HepG2 (cell line): ENCODE data around the gene CAPN8. TPM values are rescaled to one million over a fixed set of nuclear protein-coding genes. Genes with fewer than 3 reads are reported as not detected.

ENCODE experiments used
- KDM5B ChIP-seq: sonication (generic); formaldehyde crosslinking; IDR thresholded peaks from 2 replicates; pipeline ENCODE4 v1.4.0; 2020; ENCODE audit warnings: missing genetic modification reagents, mild to moderate bottlenecking, borderline replicate concordance
- MTF2 ChIP-seq: sonication (generic); formaldehyde crosslinking; IDR thresholded peaks from 2 replicates; pipeline ENCODE4 v1.5.0; 2020; ENCODE audit warnings: missing genetic modification reagents, borderline replicate concordance
- NBN ChIP-seq: fragments of 450-650 bp; conservative IDR thresholded peaks from 2 replicates; pipeline ENCODE4 v1.6.1; 2017
- PHF21A ChIP-seq: sonication (generic); formaldehyde crosslinking; IDR thresholded peaks from 2 replicates; pipeline ENCODE4 v1.5.0; 2020; ENCODE audit warnings: mild to moderate bottlenecking, missing genetic modification reagents
- ZFYVE20 ChIP-seq: sonication (generic); formaldehyde crosslinking; IDR thresholded peaks from 2 replicates; pipeline ENCODE4 v1.8.0; 2023; ENCODE audit warnings: low read depth, mild to moderate bottlenecking, moderate library complexity, missing genetic modification reagents, borderline replicate concordance
- ZNF235 ChIP-seq: sonication (generic); formaldehyde crosslinking; IDR thresholded peaks from 2 replicates; pipeline ENCODE4 v1.8.1; 2023; ENCODE audit warnings: mild to moderate bottlenecking, missing genetic modification reagents, borderline replicate concordance
- ZNF367 ChIP-seq: sonication (generic); formaldehyde crosslinking; IDR thresholded peaks from 2 replicates; pipeline ENCODE4 v1.4.0; 2020; ENCODE audit warnings: missing genetic modification reagents, borderline replicate concordance
- ZNF772 ChIP-seq: sonication (generic); formaldehyde crosslinking; IDR thresholded peaks from 2 replicates; pipeline ENCODE4 v1.5.0; 2020; ENCODE audit warnings: mild to moderate bottlenecking, missing genetic modification reagents
- polyA plus RNA-seq, 8 experiments: library from polyadenylated mRNA; depleted of rRNA in 3 of 8; stranded (reverse) in 7 of 8; unstranded in 1 of 8; fragments of >200 nt; fragmentation: Illumina TruSeq in 4 of 8; extraction: Trizol in 4 of 8; gene quantifications; 2 replicates each; pipeline versions ENCODE4 v1.2.1 to v1.2.3, GENCODE V29; 2011 to 2016; ENCODE audit warnings: low read depth in 4 of 8, missing spikeins in 1 of 8, mixed read lengths in 1 of 8; ENCODE audit not compliant: insufficient read depth in 1 of 8
- total RNA-seq, 5 experiments: library from RNA; depleted of rRNA; stranded (reverse); fragments of >200 nt; fragmentation: Illumina TruSeq; extraction: Trizol; gene quantifications; 2 replicates each; pipeline ENCODE4 v1.2.3, GENCODE V29; 2016; ENCODE audit warnings: low read depth in 1 of 5
- TF ChIP-seq, protein P1 (sequence below): sonication (generic); formaldehyde crosslinking; IDR thresholded peaks from one replicate; pipeline ENCODE4 v1.5.1; 2020; ENCODE audit warnings: mild to moderate bottlenecking, missing genetic modification reagents; ENCODE audit errors: not compliant biosample characterization
- TF ChIP-seq, protein P2 (sequence below): sonication (generic); formaldehyde crosslinking; IDR thresholded peaks from 2 replicates; pipeline ENCODE4 v1.8.0; 2022; ENCODE audit warnings: low read depth, missing genetic modification reagents

Gene CAPN8
- total and polyA plus RNA-seq, 2 of the 13 experiments (the other 11 are each of a cell fraction or from before 2014, with no cell fraction given), result 0.20 to 0.25 TPM

DNA sequence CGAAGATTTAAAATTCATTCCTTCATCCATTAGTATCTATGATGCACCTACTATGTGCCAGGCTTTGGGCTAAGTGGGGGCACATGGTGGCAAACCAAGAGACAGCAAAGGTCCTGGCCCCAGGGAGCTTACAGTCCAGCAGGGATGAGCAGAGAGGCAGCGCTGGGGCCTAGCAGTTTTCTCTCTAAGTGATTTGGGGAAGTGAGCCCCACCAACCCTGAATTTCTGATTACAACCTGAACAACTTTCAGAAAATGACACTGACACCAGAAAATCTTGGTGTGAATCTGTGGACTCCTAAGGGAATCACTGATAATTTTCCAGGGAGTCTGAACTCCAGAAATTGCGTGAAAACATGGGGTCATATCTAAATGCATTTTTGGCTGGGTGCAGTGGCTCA is 111.5 kb downstream of the CAPN8 start (continued):
- TF ChIP-seq, protein P1, sequence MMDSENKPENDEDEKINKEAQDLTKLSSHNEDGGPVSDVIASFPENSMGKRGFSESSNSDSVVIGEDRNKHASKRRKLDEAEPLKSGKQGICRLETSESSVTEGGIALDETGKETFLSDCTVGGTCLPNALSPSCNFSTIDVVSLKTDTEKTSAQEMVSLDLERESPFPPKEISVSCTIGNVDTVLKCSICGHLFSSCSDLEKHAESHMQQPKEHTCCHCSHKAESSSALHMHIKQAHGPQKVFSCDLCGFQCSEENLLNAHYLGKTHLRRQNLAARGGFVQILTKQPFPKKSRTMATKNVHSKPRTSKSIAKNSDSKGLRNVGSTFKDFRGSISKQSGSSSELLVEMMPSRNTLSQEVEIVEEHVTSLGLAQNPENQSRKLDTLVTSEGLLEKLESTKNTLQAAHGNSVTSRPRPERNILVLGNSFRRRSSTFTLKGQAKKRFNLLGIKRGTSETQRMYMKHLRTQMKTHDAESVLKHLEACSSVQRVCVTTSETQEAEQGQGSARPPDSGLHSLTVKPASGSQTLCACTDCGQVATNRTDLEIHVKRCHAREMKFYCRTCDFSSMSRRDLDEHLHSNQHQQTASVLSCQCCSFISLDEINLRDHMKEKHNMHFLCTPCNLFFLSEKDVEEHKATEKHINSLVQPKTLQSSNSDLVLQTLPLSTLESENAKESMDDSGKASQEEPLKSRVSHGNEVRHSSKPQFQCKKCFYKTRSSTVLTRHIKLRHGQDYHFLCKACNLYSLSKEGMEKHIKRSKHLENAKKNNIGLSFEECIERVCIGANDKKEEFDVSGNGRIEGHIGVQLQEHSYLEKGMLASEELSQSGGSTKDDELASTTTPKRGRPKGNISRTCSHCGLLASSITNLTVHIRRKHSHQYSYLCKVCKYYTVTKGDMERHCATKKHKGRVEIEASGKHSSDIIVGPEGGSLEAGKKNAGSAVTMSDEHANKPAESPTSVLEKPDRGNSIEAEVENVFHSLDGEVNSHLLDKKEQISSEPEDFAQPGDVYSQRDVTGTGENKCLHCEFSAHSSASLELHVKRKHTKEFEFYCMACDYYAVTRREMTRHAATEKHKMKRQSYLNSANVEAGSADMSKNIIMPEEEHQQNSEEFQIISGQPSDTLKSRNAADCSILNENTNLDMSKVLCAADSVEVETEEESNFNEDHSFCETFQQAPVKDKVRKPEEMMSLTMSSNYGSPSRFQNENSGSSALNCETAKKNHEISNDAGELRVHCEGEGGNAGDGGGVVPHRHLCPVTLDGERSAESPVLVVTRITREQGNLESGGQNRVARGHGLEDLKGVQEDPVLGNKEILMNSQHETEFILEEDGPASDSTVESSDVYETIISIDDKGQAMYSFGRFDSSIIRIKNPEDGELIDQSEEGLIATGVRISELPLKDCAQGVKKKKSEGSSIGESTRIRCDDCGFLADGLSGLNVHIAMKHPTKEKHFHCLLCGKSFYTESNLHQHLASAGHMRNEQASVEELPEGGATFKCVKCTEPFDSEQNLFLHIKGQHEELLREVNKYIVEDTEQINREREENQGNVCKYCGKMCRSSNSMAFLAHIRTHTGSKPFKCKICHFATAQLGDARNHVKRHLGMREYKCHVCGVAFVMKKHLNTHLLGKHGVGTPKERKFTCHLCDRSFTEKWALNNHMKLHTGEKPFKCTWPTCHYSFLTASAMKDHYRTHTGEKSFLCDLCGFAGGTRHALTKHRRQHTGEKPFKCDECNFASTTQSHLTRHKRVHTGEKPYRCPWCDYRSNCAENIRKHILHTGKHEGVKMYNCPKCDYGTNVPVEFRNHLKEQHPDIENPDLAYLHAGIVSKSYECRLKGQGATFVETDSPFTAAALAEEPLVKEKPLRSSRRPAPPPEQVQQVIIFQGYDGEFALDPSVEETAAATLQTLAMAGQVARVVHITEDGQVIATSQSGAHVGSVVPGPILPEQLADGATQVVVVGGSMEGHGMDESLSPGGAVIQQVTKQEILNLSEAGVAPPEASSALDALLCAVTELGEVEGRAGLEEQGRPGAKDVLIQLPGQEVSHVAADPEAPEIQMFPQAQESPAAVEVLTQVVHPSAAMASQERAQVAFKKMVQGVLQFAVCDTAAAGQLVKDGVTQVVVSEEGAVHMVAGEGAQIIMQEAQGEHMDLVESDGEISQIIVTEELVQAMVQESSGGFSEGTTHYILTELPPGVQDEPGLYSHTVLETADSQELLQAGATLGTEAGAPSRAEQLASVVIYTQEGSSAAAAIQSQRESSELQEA (CRISPR knock-in tag), result no peak
- TF ChIP-seq NBN (no peak), ZNF772 (CRISPR knock-in tag) (no peak), KDM5B (CRISPR knock-in tag) (no peak), PHF21A (CRISPR knock-in tag) (no peak), ZNF235 (CRISPR knock-in tag) (no peak), ZFYVE20 (CRISPR knock-in tag) (no peak), MTF2 (CRISPR knock-in tag) (no peak), ZNF367 (CRISPR knock-in tag) (no peak)
- TF ChIP-seq, protein P2, sequence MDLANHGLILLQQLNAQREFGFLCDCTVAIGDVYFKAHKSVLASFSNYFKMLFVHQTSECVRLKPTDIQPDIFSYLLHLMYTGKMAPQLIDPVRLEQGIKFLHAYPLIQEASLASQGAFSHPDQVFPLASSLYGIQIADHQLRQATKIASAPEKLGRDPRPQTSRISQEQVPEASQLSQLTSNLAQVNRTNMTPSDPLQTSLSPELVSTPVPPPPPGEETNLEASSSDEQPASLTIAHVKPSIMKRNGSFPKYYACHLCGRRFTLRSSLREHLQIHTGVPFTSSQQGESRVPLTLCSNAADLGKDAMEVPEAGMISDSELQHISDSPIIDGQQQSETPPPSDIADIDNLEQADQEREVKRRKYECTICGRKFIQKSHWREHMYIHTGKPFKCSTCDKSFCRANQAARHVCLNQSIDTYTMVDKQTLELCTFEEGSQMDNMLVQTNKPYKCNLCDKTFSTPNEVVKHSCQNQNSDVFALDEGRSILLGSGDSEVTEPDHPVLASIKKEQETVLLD (CRISPR knock-in tag), result no peak
